NCI-H748 treated with DMSO at 0.1 percent for 48 hours (cell line): ENCODE data around the gene MYCBP2.
"Not testable (repeated sequence)": the region's sequence is repeated elsewhere in the genome, so short reads cannot be mapped to it uniquely, and the experiment has no call there.

ENCODE experiments used
- DNase-seq: peaks from one replicate; lab custom pipeline; 2025; lab: John Stamatoyannopoulos, UW

Gene MYCBP2

DNA sequence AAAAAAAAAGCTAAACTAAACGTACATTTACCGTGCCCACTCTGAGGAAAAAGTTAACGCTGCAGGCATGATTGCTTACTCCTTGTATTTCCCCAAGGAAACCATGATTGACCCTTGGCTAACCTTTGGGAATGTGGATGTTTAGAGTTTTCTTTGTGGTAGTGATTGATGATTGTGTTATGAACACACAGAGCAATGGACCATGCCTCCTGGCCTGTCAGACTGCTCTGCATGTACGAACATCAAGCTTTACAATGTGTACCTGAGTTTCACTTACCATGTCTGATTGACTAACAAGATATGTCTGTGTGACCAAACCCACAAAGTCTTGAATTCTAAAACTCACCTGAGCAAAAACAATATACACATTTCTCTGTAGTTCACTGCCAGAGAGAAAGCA lies 35.1 kb downstream of the MYCBP2 start:
- DNase-seq = no peak

DNA sequence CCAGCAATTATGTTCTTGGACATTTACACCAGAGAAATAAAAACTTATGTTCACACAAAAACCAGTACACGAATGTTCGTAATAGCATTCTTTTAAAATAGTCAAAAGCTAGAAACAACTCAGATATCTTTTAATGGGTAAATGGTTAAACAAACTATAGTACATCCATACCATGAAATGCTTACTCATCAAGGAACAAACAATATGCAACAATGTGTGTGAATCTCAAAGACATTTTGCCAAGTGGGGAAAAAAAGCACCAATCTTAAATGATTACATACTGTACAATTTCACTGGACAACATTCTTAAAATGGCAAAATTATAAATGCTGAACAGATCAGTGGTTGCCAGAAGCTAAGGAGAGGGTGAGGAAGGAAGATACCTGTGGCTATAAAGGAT lies 36.6 kb downstream of the MYCBP2 start:
- no peak for DNase-seq

DNA sequence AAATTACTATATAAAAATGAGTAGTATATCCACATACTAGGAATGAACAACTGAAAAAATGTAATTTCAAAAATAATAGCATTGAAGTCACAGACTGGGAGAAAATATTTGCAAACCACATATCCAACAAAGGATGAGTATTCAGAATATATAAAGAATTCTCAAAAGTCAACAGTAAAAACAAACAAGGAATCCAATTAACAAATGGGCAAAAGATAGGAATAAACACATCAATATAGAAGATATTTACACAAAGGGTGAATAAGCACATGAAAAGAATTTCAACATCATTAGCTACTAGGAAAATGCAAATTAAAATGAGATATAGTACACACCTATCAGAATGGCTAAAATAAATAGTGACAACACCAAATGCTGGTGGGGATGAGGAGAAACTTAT lies 37.0 kb downstream of the MYCBP2 start:
- DNase-seq = no peak

DNA sequence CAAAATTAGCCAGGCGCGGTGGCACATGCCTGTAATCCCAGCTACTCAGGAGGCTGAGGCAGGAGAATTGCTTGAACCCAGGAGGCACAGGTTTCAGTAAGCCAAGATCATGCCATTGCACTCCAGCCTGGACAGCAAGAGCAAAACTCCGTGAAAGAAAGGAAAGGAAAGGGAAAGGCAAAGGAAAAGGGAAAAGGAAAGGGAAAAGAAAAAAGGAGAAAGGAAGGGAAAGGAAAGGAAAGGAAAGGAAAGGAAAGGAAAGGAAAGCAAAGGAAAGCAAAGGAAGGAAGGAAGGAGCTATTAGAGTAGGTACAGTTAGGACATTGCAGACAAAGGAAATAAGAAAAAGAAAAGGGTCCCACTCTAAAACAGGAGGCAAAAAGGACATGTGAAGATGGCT lies 41.3 kb downstream of the MYCBP2 start:
- DNase-seq = not testable (repeated sequence)

DNA sequence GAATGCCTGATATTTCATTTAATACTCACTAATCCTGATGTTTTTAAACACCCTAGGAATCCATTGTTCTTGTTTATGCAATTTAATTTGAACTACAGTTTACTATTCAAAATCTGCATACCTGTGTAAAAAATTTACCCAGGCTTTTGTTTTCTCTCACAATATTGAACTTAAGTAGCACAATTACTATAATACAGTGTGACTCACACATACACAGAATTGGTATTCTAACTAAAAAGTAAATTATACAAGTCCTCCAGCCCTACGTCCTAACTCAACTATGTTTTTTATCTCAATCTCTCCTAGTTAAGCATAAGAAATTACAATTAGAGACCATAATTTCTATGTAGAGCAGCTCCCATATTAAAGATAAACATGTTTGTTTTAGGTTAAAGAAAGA lies 41.8 kb downstream of the MYCBP2 start:
- DNase-seq = no peak

DNA sequence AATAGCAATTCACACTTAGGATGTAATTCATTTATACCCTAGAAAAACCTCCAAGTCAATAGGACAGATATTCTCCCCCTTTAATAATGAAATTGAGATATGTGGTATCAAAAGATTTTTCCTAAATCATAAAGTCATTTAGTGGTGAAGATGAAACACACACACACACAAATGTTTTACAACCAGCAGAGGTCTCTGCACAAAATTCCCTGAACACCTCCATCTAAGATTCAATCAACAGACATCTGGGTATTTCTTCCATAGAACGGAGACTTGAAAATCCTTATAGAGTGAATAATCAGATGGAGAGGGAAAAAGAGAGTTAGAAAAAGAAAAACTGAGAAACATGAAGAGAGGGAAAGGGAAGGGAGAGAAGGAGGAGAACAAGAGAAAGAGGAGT lies 52.8 kb downstream of the MYCBP2 start:
- no peak for DNase-seq

DNA sequence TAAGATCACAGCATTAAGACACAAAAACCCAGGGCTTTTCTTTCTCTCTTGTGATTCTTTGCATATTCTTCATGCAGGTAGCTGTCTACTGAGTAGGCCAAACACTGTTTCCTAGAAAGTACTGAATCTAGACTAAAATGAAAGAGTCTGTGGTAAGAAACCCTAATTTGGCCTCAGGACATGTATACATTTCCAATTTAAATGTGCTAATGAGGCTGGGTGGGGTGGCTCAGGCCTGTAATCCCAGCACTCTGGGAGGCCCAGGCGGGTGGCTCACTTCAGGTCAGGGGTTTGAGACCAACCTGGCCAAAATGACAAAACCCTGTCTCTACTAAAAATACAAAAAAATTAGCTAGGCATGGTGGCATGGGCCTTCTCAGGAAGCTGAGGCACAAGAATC lies 57.8 kb downstream of the MYCBP2 start:
- no peak for DNase-seq

DNA sequence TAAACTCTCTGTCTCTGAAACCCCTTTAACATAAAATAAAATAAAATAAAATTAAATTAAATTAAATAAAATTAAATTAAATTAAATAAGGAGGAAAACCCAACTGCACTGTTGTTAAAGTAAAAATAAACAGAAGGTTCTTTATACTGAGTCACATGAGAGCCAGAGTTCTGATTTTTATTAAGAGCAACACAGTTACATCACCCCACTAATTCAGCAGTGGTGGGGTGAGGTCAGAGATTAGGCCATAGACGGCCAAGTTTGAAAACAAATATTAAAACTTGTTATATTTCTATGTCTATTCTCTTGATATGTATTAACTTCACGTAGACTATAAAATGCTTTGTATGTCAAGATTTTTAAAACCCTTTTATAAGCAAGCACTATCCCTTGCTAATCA lies 59.5 kb downstream of the MYCBP2 start:
- DNase-seq = no peak

DNA sequence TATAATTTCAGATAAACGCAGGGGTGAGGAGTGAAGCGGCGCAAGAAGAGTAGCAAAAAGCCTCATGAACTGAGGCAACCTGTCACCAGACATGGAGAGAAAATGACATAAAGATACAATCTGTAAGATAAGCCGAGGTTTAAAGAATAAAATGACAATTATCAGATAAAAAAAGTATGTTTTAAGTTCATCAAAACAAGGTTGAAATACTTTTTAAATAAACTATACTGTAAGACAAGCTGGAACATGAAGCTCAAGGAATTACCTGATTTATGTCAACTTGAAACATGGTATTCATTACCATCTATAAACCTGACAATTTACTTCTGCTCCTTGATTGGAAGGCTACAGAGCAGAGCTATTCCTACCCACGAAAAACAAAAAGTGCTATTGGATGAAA lies 61.6 kb downstream of the MYCBP2 start:
- DNase-seq = no peak

DNA sequence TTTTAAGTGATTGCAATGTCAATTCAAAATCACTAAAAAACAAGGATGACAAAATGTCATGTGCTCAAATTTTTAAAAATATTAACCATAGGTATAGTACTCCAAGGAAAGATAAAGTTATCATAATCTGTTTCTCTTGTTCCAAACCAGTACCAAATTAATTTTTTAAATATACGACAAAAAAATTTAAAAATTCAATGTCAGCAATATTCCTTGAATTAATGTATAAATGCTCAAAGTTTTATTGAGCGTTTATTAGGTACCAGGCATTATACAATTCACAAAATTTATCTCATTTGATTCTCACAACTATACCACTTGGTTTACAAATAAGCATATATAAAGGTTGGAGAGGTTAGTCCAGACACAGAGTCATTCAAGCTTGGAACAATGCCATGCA lies 64.7 kb downstream of the MYCBP2 start:
- DNase-seq = no peak

DNA sequence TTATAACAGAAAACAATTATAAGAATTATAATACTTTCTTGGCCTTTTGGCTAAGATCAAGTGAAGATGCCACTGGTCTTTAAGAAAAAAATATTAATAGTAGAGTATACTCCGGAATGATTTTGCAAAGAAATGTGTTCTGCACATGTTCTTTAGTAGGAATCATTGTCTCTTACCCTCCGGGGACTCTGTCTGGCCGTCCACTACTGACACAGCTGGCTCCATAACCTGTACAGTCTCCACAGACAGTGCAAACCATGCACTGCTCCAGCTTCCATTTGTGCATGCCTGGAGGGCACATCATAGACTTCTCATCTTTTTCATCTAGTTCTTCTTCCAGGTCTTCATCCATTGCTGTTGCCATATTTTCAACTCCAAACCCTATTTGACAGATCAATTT lies 75.9 kb downstream of the MYCBP2 start:
- DNase-seq = no peak

DNA sequence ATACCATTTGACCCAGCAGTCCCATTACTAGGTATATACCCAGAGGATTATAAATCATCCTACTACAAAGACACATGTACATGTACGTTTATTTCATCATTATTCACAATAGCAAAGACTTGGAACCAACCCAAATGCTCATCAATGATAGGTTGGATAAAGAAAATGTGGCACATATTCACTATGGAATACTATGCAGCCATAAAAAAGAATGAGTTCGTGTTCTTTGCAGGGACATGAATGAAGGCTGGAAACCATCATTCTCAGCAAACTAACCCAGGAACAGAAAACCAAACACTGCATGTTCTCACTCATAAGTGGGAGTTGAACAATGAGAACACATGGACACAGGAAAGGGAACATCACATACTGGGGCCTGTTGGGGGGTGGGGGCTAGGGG lies 81.7 kb downstream of the MYCBP2 start:
- DNase-seq = not testable (repeated sequence)

DNA sequence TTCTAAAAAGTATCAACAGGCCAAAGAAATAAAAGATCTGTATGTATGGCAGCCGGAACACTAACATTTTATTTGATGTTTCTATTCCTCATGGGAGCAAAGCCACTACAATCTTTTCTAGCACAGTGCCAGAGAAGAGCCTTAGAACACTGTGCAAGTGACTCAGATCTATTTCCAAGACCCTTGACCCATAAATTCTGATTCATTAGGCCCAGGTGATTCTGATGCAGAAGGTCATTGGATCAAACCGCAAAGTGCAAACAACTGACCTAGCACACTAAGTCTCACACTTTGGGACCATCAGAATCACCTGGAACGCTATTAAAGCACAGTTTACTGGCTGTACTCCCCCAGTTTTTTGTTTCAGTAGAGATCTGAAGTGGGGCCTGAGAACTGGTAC lies 87.6 kb downstream of the MYCBP2 start:
- no peak for DNase-seq

DNA sequence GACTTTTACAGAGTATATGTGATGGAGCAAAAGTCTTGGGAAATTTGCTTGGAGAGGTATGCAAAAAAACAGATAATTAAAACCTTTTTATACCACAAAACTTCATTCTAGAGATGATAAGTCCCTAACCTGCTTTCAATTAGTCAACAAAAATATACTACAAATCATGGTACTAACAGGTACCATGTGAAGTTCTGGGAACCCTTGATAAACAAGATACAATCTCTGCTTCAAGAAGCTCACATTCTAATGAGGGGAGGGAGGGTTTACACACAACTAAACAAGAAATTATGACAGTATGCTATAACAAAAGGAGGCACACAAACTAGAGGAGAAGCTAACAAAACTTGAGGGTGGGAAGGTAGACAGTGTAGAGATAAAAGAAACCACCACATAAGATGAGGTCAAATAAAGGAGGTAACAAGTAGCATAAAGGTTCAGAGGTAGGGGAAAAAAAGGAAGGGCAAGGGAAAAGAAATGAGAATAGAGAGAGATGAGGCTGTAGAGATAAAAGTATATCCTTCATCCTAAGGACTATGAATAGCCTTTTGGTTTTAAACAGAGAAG lies 91.4 kb downstream of the MYCBP2 start:
- no peak for DNase-seq

DNA sequence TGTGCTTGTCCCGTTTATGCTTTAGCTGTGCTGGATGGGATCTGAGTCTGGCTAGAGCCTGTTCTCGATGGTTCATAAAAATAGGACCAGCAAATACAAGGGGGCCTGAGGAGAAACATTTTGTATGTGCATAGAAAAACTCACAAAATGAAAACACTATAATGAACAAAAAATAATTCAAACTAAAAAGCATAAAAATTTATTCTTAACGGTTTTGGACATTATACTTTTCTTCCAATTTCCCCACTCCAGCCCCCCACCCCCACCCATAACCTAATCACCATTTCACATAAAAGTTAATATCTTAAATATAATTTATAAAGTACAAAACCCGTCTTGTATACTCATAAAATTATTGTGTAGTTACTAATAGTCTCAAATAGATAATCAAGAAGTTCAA lies 93.7 kb downstream of the MYCBP2 start:
- DNase-seq = no peak

DNA sequence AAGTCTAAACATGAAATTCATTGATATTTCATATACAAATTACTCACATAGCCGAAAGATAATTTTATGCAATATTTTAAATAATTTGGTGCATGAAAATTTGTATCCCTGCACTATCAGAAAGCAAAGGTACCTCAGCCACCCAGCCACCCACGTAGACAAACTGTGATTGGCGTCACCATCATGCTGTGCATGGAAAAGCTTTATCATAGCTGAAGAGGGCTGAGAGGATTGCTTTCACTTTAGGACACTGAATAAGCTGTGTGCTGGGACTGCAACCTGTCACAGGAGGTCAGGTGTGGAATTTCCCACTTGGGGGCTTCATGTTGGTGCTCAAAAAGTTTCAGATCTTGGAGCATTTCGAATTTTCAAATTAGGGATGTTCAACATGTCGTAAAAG lies 96.3 kb downstream of the MYCBP2 start:
- DNase-seq = no peak

DNA sequence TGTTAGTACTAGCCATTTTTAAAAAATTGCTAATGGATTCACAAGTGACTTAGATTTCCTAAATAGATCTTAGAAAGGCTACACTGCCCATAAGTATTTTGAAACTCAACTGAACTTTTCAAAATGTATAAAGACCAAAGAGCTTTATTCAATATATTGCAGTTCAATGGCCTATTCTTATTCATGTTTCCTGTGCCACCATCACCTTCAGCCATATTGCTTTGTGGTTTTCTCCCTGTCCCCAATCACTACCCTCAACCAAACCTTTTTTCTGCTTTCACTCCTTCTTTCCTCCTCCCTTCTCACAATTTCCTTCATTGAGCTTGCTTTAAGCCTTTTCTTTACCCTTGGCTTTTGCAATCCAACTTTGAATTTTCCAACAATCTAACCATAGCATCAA lies 100.9 kb downstream of the MYCBP2 start:
- DNase-seq = no peak

DNA sequence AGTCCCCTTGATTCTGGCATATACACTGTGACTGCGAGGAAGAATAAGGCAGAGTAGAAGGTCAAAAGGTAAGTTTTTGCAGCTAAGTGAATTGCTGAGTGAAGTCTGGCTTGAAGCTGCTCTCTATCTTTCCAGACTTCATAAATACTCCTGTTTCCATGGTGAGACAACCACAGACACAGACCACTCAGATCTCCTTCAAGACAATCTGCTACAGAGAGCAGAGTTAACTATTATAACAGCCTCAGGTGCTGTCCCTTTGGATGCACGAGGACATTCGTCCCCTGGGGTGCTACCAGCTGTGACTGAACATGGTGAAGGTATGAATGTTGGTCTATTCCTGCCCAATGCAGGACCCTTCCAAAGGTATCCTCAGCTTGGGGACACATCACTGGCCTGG lies 104.0 kb downstream of the MYCBP2 start:
- no peak for DNase-seq

DNA sequence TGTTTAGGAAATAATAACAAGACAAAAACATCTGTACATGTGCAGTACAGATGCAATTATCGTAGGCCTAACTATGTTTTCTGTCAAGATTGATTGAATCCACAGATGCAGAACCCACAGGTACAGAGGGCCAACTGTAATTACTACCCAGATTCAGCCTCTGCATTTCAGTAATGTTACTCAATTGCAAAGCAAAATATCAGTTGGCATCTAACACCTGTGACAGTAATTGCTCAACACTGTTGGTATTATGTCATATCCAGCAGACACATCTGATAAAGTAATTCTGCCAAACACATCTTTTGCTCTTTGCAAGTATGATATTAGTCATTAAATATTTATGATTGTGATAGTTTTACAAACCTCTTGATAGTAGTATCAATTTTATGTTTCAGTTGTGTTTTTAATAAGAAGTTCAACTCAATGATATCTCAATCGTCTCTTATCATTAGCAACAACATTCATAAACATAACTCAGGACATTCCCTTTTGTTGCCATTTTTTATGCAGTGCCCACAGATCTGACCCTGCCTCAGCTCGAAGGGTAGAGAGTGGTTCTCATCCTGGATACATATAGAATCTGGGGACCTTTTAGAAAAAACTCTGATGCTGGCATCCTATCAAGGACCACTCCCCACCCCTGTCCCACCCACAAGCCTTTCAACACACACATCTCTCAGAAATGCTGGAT lies 104.7 kb downstream of the MYCBP2 start:
- DNase-seq = no peak

DNA sequence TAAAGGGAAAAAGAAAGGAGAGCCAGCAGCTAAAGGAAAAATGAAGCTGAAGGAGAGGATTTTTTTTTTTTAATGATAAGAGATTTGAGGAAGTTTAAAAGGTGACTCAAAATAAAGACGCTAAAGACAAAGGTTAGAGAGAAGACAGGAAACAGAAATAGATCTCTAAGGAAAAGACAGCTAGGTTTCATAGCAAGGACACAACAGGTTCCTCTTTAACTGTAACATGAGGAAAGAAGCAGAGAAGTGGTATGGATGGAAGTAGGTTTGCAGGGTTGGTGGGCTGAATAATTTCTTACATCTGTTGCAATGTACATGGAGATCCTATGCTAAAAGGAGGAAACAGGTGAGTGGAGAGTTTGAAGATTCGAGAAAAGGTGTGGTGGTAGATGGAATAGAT lies 107.5 kb downstream of the MYCBP2 start:
- DNase-seq = no peak

DNA sequence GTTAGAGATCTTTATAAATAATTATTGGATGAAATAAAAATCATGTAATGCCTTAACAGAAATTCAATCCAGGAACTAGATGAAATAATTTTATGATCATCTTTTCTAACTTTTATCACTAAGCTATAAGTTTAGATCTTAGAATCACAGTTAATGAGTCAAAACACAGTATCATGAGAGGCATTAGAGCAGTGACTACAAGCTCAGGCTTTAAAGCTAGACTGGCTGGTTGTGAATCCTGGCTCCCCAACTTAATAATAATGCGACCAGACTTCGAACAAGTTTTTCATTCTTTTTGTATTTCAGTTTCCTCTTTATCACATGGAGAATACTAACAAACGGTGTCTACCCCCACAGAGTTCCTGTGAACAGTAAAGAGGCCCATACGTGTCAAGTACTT lies 108.6 kb downstream of the MYCBP2 start:
- DNase-seq = no peak

DNA sequence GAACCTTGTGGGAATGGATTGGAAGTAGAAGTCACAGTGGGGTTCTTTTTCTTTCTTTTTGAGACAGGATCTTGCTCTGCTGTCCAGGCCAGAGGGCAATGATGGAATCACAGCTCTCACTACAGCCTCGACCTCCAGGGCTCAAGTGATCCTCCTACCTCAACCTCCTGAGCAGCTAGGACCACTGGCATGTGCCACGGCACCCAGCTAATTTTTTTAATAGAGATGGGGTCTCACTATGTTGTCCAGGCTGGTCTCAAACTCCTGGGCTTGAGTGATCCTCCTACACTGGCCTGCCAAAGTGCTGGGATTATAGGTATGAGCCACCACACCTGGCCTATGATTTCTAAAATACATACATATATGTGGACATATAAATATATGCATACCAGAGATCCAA lies 111.4 kb downstream of the MYCBP2 start:
- DNase-seq = no peak

DNA sequence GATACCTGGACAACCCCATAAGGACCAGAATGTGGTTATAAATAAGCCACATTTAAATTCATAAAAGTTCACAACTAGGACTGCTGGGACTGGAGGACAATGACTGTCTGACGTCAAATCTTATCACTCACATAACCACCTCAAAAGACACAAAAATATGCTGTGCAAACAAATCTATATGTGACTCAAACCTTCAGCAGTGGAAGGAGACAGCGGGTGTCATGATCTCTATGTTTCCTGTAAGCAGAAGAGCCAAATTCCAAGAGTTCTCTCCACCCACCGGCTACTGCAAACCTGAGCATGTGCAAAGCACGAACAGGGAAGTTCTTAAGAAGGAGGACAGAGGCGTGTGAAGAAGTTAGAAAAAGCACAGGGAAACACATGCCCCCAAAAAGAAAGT lies 113.2 kb downstream of the MYCBP2 start:
- DNase-seq = no peak

DNA sequence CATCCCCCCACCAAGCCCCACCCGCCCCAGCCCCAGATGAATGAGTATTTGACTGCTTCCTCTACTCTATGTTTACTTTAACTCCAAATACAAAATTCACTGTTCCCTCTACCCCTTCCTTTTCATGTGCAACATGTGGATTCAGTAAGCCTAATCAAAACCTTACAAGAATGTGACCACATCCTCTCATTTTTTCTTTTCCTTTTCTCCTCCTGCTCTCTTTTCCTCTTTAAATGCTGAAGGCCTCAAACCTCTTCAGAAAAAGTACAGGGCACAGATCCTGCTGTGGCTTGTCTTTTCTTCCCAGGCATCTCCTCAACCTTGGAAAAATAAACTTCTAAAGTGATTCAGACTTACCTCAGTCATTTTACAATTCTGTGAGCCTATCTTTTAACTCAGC lies 119.0 kb downstream of the MYCBP2 start:
- DNase-seq = no peak
